HEK293T (cell line): ENCODE measurements around the gene CFAP299.

ENCODE experiments used
- ARNT ChIP-seq: fragments of 450-650 bp; IDR thresholded peaks from 2 replicates; pipeline ENCODE4 v1.6.1; 2017; ENCODE audit warnings: mild to moderate bottlenecking
- CTBP1 ChIP-seq: fragments of 450-650 bp; IDR thresholded peaks from 2 replicates; pipeline ENCODE4 v1.6.1; 2016; ENCODE audit warnings: borderline replicate concordance
- FOXA1 ChIP-seq: fragments of 450-650 bp; IDR thresholded peaks from 2 replicates; pipeline ENCODE4 v1.6.1; 2016; ENCODE audit warnings: mild to moderate bottlenecking
- FOXK2 ChIP-seq: fragments of 450-650 bp; IDR thresholded peaks from 2 replicates; pipeline ENCODE4 v1.6.1; 2016; ENCODE audit warnings: mild to moderate bottlenecking
- HDGF ChIP-seq: fragments of 450-650 bp; IDR thresholded peaks from 2 replicates; pipeline ENCODE4 v1.6.1; 2017; ENCODE audit warnings: antibody characterized with exemption, borderline replicate concordance
- L3MBTL2 ChIP-seq: fragments of 450-650 bp; conservative IDR thresholded peaks from 2 replicates; pipeline ENCODE4 v1.6.1; 2016; ENCODE audit warnings: mild to moderate bottlenecking
- SP1 ChIP-seq: fragments of 450-650 bp; IDR thresholded peaks from 2 replicates; pipeline ENCODE4 v1.6.1; 2017

- no peak for TF ChIP-seq SP1
- no peak for TF ChIP-seq FOXK2
- no peak for TF ChIP-seq FOXA1
- TF ChIP-seq ARNT = no peak
- TF ChIP-seq L3MBTL2 = no peak
- TF ChIP-seq HDGF = no peak
- TF ChIP-seq CTBP1 = no peak
Measured at GRCh38 chr4:80926446-80926845, 590.9 kb downstream of the CFAP299 start.
